HUES64 (cell line): ENCODE measurements around the gene LBHD2.
A peak's percentile ranks its signal among the peaks of the same experiment; 100 is the strongest.

Experiments
- H3K27ac ChIP-seq: 2 replicates; pipeline ENCODE4 v1.7.0; 2013; ENCODE audit warnings: low read depth, low read length, inconsistent platforms
- H3K27me3 ChIP-seq: 2 replicates; pipeline ENCODE4 v1.6.1; 2013; ENCODE audit warnings: mild to moderate bottlenecking, low read length; ENCODE audit not compliant: insufficient read depth
- H3K36me3 ChIP-seq: 2 replicates; pipeline ENCODE4 v1.6.1; 2013; ENCODE audit warnings: mild to moderate bottlenecking, low read length; ENCODE audit not compliant: insufficient read depth
- H3K4me1 ChIP-seq: 2 replicates; pipeline ENCODE4 v1.6.1; 2013; ENCODE audit warnings: mild to moderate bottlenecking, low read length, moderate library complexity; ENCODE audit not compliant: insufficient read depth
- H3K4me3 ChIP-seq: 2 replicates; pipeline ENCODE4 v1.5.1; 2013; ENCODE audit warnings: mild to moderate bottlenecking, low read length, moderate library complexity
- H3K9ac ChIP-seq: 2 replicates; pipeline ENCODE4 v1.6.1; 2013; ENCODE audit warnings: mild to moderate bottlenecking, low read depth, low read length
- H3K9me3 ChIP-seq: 2 replicates; pipeline ENCODE4 v1.6.1; 2013; ENCODE audit warnings: low read depth, low read length; ENCODE audit not compliant: insufficient read depth
- WGBS: fragments of 150-250, 120-280 bp; methylation state at CpG from one replicate; pipeline ENCODE4 v1.1.7; 2013; ENCODE audit warnings: missing lambda C conversion rate; 5-methylcytosine and 5-hydroxymethylcytosine counted together

LBHD2 gene

DNA sequence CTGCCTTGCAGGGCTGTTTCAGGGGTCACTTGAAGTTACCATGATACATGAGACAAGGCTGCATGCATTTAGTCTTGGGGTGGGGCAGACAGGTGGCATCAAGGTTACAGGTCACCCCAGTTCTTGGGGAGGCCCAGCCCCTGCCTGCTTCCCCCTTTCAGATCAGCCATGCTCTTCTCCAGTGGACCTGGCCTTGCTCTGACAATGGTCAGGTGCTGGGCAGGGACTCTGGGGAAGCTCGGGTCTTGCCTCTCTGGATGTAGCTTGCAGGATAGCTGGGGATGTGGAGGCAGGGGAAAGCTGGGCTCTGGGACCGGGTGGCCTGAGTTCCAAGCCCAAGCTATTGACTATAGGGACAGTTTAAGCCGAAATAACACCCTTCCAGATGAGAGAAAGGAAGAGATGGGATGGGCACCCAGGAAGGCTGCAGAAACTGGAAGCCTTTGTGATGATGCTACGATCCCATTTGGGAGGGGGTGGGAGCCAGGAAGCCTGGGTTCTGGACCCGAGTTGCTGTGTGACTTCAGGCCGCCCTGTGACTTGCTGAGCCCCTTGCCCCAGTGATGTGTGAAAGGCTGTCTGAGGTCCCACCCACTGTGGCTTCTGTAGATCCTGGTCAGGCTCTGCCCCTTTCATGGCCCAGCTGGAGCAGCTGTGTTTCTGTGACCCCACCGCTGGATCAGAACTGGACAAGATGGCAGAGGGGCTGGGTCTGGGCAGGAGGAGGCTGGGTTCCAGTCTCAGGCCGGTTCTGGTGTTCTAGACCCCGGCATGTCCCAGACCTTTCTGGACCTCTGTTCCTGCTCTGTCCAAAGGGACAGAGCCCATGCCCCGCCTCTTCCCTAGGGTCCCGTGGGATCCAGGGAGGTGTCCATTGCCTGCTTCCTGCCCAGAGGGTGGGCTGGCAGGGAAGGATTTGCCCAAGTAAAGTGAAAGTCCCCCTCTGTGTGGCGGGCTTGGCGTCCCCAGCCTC lies 41.4 kb downstream of the LBHD2 start:
- H3K9ac ChIP-seq, result no peak overlapping the region
- 92% methylated on average over 13 of the region's 13 CpGs for WGBS
- peaks cover 23% of the 10 kb centered on the region for H3K27me3 ChIP-seq
- H3K4me3 ChIP-seq, result no peak overlapping the region
- H3K9me3 ChIP-seq, result no peaks in the 10 kb centered on the region
- H3K27ac ChIP-seq, result no peak overlapping the region
- H3K36me3 ChIP-seq, result no peaks in the 10 kb centered on the region
- H3K4me1 ChIP-seq, result peaks cover 10% of the 10 kb centered on the region

- 94% methylated on average over 22 of the region's 22 CpGs for WGBS
- H3K4me3 ChIP-seq, result peak overlapping the region; percentile 26; the same call in 1 of the 2 replicates
- peaks cover 9% of the 10 kb centered on the region for H3K4me1 ChIP-seq
- no peaks in the 10 kb centered on the region for H3K36me3 ChIP-seq
- H3K27me3 ChIP-seq, result peaks cover 23% of the 10 kb centered on the region
- no peaks in the 10 kb centered on the region for H3K9me3 ChIP-seq
- H3K27ac ChIP-seq, result no peak overlapping the region
- no peak overlapping the region for H3K9ac ChIP-seq
These were observed 42.3 kb downstream of the LBHD2 start for GRCh38 chr14:103126088-103126872.

GRCh38 chr14:103126873-103127304 lies 42.9 kb downstream of the LBHD2 start:
- Histone ChIP-seq H3K4me3 (peak overlapping the region; percentile 26; the same call in 1 of the 2 replicates), H3K4me1 (peaks cover 7% of the 10 kb centered on the region)

DNA sequence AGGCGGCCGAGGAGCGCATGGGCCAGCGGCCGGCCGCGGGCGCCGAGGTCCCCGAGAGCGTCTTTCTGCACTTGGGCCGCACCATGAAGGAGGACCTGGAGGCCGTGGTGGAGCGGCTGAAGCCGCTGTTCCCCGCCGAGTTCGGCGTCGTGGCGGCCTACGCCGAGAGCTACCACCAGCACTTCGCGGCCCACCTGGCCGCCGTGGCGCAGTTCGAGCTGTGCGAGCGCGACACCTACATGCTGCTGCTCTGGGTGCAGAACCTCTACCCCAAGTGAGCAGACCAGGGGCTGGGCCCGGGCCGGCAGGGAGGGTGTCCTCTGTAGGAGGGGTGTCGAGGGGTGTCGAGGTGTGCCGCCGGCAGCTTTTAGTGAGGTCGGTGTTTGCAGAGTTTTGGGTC lies 43.3 kb downstream of the LBHD2 start:
- WGBS, result 96% methylated on average over 39 of the region's 39 CpGs
- Histone ChIP-seq H3K4me3 (no peak overlapping the region), H3K9ac (no peak overlapping the region)

More at GRCh38 chr14:103126873-103127304, 42.9 kb downstream of the LBHD2 start:
- no peaks in the 10 kb centered on the region for H3K36me3 ChIP-seq
- no peaks in the 10 kb centered on the region for H3K9me3 ChIP-seq
- 96% methylated on average over 62 of the region's 62 CpGs for WGBS
- peaks cover 21% of the 10 kb centered on the region for H3K27me3 ChIP-seq
- H3K9ac ChIP-seq, result no peak overlapping the region
- no peak overlapping the region for H3K27ac ChIP-seq

DNA sequence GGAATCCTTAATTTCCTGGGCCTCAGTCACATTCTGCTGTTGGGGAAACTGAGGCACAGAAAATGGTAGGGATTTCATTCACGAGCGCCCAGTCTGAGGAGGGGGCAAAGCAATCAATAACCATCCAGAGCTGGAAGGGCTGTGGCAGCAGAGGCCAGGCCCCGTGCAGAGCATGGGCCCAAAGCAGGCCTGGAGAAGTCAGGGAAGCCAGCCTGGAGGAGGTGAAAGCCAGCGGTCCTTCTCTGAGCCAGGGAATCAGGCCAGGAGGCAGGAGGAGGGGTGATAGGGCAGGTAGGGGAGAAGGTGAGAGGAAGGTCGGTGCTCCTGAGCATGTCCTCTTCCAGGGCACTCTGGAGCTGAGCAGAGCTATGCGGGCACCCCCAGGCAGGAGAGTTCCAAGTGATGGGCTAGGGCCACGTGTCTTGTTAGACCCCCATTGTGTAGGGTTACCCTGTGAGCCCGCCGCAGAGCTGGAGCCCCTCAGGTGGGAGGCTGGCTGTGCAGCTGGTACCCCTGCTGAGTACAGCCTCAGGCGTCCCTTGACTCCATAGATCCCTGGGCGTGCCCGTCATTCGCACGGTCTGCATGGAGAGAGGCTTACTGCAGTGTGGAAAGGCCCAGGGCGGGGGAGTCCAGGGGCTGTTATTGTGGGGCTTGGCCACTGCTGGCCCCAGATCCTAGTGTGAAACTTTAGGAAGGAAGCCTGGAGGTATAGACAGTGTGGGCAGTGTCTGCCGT lies 44.0 kb downstream of the LBHD2 start:
- H3K36me3 ChIP-seq, result peaks cover 5% of the 10 kb centered on the region
- H3K9ac ChIP-seq, result no peak overlapping the region
- H3K4me3 ChIP-seq, result no peak overlapping the region
- no peak overlapping the region for H3K27ac ChIP-seq
- no peaks in the 10 kb centered on the region for H3K9me3 ChIP-seq
- 89% methylated on average over 16 of the region's 16 CpGs for WGBS
- H3K27me3 ChIP-seq, result peaks cover 18% of the 10 kb centered on the region
- H3K4me1 ChIP-seq, result no peaks in the 10 kb centered on the region

More for the DNA sequence above, 43.3 kb downstream of the LBHD2 start:
- peaks cover 5% of the 10 kb centered on the region for H3K4me1 ChIP-seq
- H3K9me3 ChIP-seq, result no peaks in the 10 kb centered on the region
- peaks cover 21% of the 10 kb centered on the region for H3K27me3 ChIP-seq
- H3K36me3 ChIP-seq, result no peaks in the 10 kb centered on the region
- no peak overlapping the region for H3K27ac ChIP-seq

- WGBS, result 90% methylated on average over 13 of the region's 13 CpGs
- no peaks in the 10 kb centered on the region for H3K4me1 ChIP-seq
- no peak overlapping the region for H3K27ac ChIP-seq
- H3K9me3 ChIP-seq, result no peaks in the 10 kb centered on the region
- H3K36me3 ChIP-seq, result peaks cover 12% of the 10 kb centered on the region
- H3K4me3 ChIP-seq, result no peak overlapping the region
- H3K27me3 ChIP-seq, result peaks cover 13% of the 10 kb centered on the region
- no peak overlapping the region for H3K9ac ChIP-seq
These were observed 44.8 kb downstream of the LBHD2 start for GRCh38 chr14:103128631-103129300.

DNA sequence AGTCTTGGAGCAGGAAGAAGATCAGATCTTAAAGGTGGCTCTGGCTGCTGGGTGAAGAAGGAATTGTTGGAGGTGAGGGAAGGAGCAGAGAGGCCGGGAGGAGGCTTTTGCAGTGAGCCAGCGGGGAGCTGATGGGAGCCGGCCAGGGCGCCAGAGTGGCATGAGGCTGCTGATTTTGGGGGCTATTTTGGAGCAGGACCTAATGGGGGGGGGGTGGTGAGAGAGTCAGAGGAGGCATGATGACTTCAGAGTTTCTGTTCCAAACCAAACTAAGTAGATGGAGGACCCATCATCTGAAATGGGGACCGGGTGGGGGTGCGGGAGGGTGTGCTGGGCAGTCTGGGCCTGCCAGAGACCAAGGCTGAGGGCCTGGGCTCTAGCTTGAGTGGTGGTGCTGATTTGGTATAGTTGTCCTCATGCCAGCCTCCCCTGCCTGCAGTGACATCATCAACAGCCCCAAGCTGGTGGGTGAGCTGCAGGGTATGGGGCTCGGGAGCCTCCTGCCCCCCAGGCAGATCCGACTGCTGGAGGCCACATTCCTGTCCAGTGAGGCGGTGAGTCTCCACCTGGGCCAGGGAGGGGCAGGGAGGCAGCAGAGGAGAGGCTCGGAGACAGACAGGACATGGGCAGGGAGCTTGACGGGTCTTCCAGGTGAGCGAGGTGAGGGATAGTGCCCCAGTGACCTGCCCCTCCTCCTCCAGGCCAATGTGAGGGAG lies 45.4 kb downstream of the LBHD2 start:
- Histone ChIP-seq H3K27ac (no peak overlapping the region), H3K36me3 (peaks cover 17% of the 10 kb centered on the region), H3K4me3 (no peak overlapping the region), H3K9me3 (no peaks in the 10 kb centered on the region), H3K9ac (no peak overlapping the region), H3K4me1 (no peaks in the 10 kb centered on the region), H3K27me3 (peaks cover 10% of the 10 kb centered on the region; the same call in 1 of the 2 replicates)
- WGBS, result 89% methylated on average over 12 of the region's 12 CpGs

GRCh38 chr14:103130017-103130764 lies 46.2 kb downstream of the LBHD2 start:
- H3K36me3 ChIP-seq, result peaks cover 17% of the 10 kb centered on the region
- peaks cover 10% of the 10 kb centered on the region; the same call in 1 of the 2 replicates for H3K27me3 ChIP-seq
- H3K9ac ChIP-seq, result no peak overlapping the region
- 90% methylated on average over 26 of the region's 26 CpGs for WGBS
- no peak overlapping the region for H3K27ac ChIP-seq
- H3K4me3 ChIP-seq, result no peak overlapping the region
- no peaks in the 10 kb centered on the region for H3K4me1 ChIP-seq
- no peaks in the 10 kb centered on the region for H3K9me3 ChIP-seq

- Histone ChIP-seq H3K9ac (no peak overlapping the region), H3K27ac (no peak overlapping the region), H3K4me1 (no peaks in the 10 kb centered on the region), H3K9me3 (no peaks in the 10 kb centered on the region), H3K36me3 (peaks cover 17% of the 10 kb centered on the region), H3K4me3 (no peak overlapping the region), H3K27me3 (peaks cover 10% of the 10 kb centered on the region; the same call in 1 of the 2 replicates)
- 91% methylated on average over 8 of the region's 8 CpGs for WGBS
These were observed 47.0 kb downstream of the LBHD2 start for GRCh38 chr14:103130965-103131364.
